HG02571 (cell line): ENCODE data around the gene OLIG1.

Source experiments
- ATAC-seq: cut with Tn5 transposase; IDR thresholded peaks from one replicate; pipeline ENCODE4 v1.9.1; 2021; ENCODE audit warnings: mild to moderate bottlenecking, moderate library complexity; ENCODE audit not compliant: unreplicated experiment

The OLIG1 gene

DNA sequence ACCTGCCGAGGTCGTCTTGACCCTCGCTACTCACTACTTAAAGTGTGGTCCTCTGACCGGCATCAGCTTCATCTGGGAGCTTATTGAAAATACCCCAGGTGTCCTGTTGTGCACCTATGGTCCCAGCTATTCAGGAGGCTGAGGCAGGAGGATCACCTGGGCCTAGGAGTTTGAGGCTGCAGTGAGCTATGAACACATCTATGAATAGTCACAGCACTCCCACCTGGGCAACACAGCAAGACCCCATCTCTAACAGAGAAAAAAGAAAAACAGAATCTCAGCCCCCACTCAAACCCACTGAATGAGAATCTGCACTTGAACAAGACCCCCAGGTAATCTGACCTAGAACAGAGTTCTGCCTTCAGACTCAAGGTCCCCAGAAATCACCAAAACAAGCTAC is 8.7 kb upstream of the OLIG1 start:
- no peak for ATAC-seq

DNA sequence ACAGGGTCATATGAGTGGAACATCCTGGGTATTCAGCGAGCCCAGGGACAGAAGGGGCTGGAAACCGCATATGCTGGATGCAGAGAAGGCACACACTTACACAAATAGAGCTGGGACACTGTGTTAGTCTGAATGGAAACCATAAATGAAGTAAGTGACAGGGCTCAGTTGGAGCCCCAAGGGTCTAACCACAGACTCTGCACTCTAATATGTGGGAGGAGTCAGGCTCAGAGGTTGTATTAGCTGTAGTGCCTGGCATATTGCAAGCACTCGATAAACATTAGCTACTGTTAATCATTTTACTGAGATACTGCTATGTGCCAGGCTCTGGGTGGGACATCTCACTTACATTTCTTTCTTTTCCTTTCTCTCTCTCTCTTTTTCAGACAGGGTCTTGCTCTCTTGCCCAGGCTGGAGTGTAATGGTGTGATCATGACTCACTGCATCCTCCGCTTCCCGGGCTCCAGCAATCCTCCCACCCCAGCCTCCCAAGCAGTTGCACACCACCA is 6.5 kb upstream of the OLIG1 start:
- no peak for ATAC-seq

DNA sequence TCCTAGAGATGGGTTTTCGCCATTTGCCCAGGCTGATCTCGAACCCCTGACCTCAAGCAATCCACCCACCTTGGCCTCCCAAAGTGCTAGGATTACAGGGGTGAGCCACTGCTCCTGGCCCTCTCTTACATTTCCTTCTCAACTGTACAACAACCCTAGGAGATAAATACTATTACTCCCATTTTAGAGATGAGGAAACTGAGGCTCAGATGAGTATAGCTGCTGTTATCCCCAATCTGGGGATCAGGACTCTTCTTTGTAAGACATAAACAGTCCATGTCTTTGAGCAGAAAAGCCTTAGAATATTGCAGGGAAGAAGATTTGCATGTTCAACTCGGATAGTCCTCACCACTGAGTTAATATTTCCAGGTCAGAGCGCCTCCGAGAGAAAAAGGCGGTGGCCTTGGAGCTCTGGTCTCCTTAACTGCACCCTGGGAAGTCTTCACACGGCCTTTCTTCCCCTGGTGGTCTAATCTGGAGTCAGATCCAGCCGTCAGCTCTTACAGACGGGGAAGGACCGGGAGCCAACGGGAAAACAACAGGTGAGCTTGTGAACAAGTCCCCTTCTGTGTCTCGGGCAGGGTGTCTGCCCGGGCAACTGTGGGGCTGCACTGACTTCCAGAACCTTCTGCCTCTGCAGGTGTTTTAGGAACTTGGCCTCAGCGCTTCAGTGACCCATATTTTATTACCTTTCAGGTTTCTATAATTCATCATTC is 5.9 kb upstream of the OLIG1 start:
- no peak for ATAC-seq

DNA sequence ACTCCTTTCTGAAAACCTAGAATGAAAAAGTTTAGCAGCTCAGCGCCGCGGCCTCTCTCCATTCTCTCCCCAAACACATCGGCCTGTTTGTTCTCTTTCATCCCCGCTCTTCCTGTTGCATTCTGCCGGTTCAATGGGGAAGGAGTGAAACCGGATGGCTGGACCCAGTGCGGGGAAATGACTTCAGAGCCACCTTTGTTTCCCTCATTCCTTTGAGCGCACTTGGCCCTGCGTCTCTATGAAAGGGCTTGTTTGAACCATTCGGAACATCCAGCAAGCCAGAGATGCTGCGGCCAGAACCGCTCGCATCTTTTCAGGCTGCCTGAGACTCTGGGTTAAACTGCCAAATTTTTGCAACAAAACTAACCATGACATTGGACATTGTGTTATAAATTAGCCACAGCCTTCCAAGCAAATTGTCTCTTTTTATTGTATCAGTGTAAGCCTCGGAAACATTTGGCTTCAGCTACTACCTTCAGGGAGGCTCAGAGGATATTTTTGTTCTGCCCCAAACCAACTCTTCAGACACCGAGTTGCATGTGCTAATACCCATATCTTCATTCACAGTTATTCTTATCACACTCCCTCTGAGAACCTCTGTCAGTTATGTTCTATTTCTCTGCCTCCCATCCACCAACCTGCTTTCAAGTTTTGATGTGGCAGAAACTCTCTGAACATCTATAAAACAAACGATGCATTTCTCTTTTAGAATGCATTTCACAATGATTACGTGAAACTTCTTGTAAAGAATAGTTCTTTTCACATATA is 5.1 kb upstream of the OLIG1 start:
- ATAC-seq, result no peak

DNA sequence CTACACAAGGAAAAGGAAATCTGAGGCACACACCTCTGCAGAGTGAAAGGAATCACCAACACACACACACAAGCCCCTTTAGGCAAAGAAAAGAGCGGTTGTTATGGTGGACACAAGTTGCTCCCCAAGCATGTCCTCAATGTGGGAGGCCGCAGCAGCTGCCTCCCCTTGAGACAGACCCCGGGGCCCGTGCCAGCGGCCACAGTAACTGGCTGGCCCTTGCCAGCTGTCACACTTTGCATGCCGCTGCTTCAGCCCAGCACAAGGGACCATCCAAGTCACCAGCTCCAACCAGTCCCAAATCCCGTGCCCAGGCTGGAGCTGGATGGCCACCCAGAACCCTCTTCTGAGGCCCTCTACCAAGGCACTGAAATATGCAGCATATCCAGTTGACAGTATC is 2.9 kb upstream of the OLIG1 start:
- ATAC-seq, result no peak

DNA sequence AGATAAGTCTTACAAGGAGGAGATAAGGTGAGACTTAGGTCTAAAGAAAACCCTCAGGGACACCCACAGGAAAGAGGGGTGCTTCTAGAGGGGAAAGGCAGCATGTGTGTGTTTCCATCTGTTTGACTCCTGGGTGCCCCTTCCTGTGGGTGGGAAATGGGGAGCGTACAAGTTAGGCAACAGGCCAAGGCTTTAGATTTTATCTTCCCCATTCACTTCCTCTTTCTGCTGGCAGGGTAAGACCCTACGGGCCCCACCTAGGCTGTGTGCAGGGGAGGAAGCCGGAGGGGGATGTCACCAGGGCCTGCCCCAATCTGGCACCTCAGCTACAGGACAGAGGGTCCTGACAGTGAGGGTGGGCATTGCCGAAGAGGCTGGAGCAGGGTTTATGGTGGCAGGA is 2.5 kb upstream of the OLIG1 start:
- ATAC-seq, result no peak

DNA sequence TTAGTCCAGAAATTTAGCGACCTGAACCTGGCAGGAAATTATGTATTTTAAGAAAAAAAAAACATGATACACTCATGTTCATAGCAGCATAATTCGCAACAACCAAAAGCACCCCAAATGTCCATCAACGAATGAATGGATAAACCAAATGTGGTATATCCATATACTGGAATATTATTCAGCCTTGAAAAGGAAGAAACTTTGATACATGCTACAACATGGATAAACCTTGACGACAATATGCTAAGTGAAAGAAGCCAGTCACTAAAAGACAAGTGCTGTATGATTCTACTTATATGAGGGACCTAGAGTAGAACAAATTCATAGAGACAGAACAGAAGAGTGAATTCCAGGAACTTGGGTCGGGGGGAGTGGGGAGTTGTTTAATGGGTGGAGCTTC is 698 bp upstream of the OLIG1 start:
- no peak for ATAC-seq

DNA sequence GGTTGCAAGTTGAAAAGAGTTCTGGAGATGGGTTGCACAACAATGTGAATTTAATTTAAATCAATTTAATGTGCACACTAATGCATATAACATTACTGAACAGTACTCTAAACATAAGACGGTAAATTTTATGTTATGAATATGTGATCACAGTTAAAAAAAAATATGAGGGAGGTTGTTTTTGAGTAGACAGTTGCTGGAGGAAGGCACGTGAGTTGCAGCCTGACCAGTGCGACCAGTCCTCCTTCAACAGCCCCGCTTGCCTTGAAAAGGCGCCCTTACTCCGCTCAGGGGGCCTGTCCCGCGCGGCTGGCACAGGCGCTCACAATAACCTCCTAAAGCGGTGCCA is 322 bp upstream of the OLIG1 start:
- ATAC-seq, result no peak

DNA sequence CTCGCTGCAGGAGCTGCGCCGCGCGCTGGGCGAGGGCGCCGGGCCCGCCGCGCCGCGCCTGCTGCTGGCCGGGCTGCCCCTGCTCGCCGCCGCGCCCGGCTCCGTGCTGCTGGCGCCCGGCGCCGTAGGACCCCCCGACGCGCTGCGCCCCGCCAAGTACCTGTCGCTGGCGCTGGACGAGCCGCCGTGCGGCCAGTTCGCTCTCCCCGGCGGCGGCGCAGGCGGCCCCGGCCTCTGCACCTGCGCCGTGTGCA is 730 bp downstream of the OLIG1 start:
- no peak for ATAC-seq

DNA sequence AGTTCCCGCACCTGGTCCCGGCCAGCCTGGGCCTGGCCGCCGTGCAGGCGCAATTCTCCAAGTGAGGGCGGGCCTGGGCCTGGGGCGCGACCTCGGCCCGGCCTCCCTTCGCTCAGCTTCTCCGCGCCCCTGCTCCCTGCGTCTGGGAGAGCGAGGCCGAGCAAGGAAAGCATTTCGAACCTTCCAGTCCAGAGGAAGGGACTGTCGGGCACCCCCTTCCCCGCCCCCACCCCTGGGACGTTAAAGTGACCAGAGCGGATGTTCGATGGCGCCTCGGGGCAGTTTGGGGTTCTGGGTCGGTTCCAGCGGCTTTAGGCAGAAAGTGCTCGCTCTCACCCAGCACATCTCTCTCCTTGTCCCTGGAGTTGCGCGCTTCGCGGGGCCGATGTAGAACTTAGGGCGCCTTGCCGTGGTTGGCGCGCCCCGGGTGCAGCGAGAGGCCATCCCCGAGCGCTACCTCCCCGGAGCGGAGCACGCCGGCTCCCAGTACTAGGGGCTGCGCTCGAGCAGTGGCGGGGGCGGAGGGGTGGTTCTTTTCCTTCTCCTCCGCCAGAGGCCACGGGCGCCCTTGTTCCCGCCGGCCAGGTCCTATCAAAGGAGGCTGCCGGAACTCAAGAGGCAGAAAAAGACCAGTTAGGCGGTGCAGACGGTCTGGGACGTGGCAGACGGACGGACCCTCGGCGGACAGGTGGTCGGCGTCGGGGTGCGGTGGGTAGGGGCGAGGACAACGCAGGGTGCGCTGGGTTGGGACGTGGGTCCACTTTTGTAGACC is 1.2 kb downstream of the OLIG1 start:
- ATAC-seq, result no peak

DNA sequence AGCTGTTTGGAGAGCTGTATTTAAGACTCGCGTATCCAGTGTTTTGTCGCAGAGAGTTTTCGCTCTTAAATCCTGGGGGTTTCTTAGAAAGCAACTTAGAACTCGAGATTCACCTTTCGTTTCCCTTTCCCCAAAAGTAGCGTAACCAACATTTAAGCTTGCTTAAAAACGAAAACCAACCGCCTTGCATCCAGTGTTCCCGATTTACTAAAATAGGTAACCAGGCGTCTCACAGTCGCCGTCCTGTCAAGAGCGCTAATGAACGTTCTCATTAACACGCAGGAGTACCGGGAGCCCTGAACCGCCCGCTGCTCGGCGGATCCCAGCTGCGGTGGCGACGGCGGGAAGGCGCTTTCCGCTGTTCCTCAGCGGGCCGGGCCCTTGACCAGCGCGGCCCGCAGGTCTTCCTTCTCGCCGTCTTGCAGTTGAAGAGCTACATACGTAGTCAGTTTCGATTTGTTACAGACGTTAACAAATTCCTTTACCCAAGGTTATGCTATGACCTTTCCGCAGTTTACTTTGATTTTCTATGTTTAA is 1.9 kb downstream of the OLIG1 start:
- ATAC-seq, result no peak

DNA sequence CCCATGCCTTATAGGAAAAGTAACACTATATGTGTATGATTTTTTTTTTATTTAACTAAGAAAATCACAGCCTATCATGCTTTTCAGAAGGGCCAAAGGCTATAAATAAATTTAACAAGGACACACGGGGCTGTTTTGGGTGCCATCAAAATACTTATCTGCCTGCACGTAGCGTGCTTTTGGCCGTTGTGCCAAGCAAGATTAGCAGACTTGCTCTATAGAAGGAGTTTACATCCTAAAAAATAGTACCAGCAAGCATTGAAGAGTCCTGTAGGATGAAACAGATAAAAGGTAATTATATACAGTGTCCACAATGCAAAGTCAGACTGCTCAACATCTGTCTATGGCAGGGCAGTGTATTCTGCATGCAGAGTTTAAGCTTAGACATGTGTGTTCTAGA is 3.7 kb downstream of the OLIG1 start:
- no peak for ATAC-seq

DNA sequence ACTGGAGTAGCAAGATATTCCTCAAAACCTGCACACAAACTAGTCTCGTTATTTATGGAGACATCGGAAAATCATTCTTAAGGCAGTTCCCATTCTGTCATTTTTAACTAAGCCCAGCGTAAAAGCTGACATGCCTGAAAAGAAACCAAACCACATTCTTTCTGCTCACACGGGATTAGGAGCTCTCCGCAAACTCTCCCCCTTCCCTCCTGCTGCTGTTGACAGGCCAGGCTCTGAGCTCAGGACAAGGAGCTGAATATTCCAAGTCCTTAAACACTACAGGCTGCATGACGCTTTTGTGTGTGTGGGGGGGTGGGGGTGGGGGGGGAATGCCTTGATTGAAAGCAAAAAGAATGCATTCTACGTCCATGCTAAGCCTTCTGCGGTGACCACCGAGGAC is 5.2 kb downstream of the OLIG1 start:
- no peak for ATAC-seq

DNA sequence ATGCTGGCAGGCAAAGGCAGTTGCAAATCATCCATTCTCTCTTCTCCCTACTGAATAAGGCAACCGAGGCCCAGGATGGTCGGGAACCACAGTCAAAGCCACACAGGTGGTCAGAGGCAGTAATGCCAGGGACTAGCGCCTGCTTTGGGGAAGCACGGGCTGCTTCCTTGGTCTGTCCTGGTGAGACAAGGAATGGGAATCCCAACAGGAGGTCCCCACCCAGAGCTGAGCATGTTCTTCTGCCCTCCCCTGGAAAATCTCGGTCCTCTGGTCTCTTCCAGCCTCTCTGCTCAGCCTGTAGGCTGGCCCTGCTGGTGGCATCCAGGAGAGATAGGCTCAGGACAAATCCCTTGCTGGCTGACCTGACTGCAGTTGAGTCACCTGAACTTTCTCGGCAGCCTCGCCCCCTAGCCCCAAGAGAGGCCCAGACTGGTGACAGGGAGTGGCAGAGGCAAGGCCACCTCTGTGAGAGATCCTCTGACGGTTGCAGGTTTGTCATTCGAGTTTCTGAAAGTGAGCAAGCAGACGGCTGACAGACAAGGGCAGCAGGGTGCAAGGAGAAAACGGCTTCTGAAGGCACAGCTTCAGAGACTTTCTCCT is 5.8 kb downstream of the OLIG1 start:
- no peak for ATAC-seq

DNA sequence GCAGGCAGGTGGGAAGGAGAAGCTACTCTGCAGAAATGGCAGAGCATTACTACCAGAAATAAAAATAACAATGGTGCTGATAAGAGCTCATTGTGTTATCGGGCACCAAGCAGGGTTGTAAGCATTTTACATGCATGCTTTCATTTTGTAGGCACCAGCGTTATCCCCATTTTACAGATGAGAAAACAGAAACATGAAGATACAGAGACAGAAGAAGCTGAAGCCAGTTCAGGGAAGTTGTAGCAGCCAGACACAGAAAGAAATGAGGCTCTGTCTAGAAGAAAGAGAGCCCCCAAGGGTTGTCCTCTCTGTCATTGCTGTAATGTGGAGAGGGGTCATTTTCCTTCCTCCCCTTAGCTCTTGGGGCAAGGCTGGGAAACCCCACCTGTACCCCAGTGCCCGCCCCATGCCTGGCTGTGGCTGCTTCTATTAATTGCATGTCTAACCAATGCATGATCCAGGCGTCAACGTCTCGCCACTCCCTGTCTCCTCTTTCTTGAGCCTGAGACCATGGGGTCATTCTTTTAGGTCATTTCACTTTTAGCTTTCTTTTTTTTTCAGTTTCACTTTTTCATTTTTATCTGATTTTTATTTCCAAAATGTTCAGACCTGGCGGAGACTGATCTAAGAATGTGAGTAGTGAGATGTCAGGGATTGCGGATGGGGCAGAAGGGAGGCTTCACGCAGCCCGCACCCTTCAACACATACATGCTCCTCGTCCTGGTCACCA is 6.8 kb downstream of the OLIG1 start:
- ATAC-seq, result no peak

DNA sequence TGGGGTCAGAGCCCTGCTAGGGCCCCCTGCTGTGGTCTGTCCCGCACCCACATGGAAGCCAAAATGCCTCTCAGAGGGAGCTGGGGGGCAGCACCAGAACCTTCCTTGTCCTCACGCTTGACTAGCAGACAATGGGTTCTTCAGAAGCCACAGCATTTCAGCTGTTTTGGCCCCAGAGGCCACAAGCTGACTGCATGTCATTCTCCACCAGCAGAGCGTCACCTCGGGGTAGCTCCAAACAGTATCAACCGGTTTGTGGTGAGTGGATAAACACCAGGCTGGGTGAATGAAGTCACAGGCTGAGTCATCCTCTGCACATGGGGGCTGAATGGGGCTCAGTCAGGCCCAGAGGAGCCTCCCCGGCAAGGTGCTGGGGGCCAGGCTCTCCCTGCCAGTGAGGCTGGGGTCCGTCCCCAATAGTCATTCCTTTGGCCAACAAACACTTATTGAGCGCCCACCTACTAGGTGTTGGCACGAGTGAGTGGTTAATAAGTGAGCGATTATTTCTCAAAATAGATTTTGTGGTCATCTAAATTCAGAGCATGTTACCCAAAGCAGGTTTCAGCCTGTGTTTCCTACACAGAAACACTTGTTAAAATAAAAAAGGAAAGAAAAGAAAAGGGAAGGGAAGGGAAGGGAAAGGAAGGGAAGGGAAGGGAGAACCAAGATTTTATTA is 9.1 kb downstream of the OLIG1 start:
- ATAC-seq, result peak; percentile 90

DNA sequence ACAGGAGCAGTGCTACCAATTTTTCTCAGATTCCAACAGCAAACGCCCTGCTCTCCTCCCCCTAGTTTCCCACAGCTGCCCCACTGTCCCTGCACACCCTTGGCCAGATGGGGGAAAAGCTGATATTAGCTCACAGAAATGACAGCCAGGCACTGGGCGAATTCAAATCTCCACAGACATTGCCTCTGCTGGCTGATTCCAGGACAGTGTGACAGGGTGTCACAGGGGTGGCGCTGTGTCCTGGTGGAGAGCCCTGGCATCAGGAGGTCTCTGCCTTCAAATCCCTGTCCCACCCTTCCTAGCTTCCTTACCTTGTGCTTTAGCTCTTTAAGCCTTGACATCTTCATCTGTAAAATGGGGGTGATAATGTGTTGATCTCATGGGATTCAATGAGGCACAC is 10.4 kb downstream of the OLIG1 start:
- no peak for ATAC-seq

DNA sequence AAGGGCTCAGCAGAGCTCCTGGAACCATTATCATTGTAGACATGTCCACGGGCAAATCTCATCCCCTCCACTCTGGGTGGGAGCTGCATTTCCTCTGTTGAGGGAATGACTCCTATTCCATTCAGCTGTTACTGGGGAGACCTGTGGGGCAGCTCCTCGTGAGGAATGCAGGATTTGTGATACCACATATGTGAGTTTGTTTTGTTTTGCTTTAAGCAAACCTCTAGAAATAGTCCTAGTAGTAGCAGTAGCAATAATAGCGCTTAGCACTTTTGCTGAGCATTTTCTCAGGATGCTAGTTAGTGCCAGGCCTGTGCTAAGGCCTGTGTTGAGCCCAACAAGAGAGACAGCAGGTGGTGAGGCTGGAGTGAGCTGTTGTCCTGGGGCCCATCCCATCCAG is 10.8 kb downstream of the OLIG1 start:
- no peak for ATAC-seq

DNA sequence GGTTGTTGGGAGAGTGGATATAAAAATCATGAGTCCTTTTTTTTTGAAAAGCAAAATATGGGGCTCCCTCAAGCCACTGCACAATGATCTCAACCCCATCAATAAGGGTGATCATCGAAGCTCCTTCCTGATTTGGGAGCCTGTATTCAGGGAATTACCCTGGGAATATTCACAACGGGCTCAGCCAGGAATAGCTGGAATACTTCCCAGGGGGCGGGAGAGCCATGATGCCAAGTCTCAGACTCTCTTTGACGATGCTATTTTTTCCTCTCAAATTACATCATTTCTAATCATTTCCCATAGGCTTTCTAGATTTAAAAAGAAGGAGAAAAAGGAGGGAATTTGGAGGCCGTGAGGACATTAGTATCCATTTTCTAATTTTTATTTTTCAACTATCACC is 18.4 kb downstream of the OLIG1 start:
- ATAC-seq, result no peak

DNA sequence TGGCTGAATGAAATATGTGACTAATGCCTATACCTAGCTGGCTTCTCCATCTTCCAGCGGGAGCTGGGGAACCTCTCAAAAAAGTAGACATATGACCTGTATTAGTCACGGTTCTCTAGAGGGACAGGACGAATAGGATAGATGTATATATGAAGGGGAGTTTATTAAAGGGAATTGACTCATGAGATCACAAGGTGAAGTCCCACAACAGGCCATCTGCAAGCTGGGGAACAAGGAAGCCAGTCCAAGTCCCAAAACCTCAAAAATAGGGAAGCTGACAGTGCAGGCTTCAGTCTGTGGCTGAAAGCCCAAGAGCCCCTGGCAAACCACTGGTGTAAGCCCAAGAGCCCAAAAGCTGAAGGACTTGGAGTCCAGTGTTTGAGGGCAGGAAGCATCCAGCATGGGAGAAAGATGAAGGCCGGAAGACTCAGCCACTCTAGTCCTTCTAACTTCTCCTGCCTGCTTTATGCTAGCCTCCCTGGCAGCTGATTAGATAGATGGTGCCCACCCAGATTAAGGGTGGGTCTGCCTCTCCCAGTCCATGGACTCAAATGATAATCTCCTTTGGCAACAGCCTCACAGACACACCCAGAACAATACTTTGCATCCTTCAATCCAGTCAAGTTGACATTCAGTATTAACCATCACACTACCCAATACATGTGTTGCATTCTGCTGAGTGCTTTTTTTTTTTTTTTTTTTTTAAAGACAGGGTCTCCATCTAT is 19.6 kb downstream of the OLIG1 start:
- ATAC-seq, result no peak
